ENCODE measurements around the gene SF3B2.

SF3B2 gene

GRCh38 chr11:66048547-66049323 is 3.4 kb upstream of the SF3B2 start, which contains the start of gene GAL3ST3:
GAL3ST3 (minus strand) TSS chr11:66049161; CDS start chr11:66045415, 3,746 bp downstream.
- no peak for DNase-seq (ENCODE audit: low spot score)

GRCh38 chr11:66050581-66051231 is 1.5 kb upstream of the SF3B2 start:
- DNase-seq (ENCODE audit: low spot score) (no peak), FAIRE-seq (no peak)

More at GRCh38 chr11:66048547-66049323, 3.4 kb upstream of the SF3B2 start, which contains the start of gene GAL3ST3:
- FAIRE-seq: no peak

GRCh38 chr11:66051371-66051765 is 796 bp upstream of the SF3B2 start:
- no peak for DNase-seq (ENCODE audit: low spot score)
- no peak for FAIRE-seq

DNA sequence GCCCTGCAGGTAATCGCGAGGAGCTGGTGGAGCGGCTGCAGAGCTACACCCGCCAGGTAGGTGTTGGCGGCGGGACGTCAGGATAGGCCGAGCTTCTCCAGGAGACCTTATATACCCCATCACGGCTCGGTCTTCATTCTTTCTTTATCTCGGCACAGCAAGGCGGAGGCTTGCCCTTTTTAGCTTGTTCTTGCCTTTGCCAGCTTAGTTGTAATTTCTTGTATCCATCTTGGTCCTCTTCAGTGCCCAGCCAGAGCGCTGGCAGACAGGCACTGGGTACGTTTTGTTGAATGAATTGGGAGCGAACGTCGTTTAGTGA is 459 bp downstream of the SF3B2 start:
- no peak for FAIRE-seq
- DNase-seq (ENCODE audit: low spot score): no peak

GRCh38 chr11:66055021-66055420 is 2.9 kb downstream of the SF3B2 start:
- DNase-seq (ENCODE audit: low spot score) (no peak), FAIRE-seq (no peak)

GRCh38 chr11:66056501-66056900 is 4.3 kb downstream of the SF3B2 start:
- no peak for DNase-seq (ENCODE audit: low spot score)
- no peak for FAIRE-seq

GRCh38 chr11:66059966-66060680 is 8.0 kb downstream of the SF3B2 start:
- FAIRE-seq (no peak), DNase-seq (ENCODE audit: low spot score) (no peak)

DNA sequence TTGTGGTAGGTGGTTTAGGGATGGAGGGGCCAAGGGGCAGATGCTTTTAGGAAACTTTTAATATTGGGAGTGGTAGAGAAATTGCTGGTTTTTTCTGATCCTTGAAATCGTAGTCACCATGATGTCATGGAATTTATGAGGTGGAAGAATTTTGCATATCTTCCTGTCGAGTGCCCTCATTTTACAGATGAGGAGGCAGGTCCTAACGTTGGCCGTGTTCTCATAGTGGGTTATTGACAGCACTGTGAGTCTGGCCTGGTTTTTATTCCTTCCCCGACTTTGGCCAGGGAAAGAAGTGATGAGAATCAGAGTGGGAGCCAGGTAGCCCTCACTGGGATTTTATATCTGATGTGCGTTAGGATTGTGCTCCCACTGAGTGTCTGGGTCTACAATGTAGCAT is 9.1 kb downstream of the SF3B2 start:
- FAIRE-seq: no peak
- no peak for DNase-seq (ENCODE audit: low spot score)

DNA sequence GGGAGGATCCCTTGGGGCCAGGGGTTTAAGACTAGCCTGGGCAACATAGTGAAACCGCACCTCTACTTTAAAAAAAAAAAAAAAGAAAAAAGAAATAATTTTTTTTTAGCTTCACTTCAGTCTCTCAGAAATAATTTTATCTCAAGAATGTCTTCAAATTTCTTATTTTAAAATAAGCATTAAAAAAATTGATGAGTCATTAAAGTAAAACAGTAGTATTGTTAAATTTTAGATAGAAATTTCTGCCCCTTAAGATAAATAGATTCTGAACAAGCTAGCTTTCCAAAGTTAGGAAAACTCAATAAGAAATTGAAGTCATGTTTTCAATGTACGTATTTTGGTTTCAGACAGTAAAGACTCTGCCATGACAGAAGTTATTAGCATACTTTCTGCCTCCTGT is 10.2 kb downstream of the SF3B2 start:
- DNase-seq (ENCODE audit: low spot score) (no peak), FAIRE-seq (no peak)

GRCh38 chr11:66063900-66064299 is 11.7 kb downstream of the SF3B2 start:
- DNase-seq (ENCODE audit: low spot score): no peak
- no peak for FAIRE-seq

GRCh38 chr11:66064571-66064970 is 12.4 kb downstream of the SF3B2 start:
- no peak for FAIRE-seq
- no peak for DNase-seq (ENCODE audit: low spot score)

GRCh38 chr11:66066751-66067150 is 14.6 kb downstream of the SF3B2 start:
- FAIRE-seq (no peak), DNase-seq (ENCODE audit: low spot score) (no peak)

DNA sequence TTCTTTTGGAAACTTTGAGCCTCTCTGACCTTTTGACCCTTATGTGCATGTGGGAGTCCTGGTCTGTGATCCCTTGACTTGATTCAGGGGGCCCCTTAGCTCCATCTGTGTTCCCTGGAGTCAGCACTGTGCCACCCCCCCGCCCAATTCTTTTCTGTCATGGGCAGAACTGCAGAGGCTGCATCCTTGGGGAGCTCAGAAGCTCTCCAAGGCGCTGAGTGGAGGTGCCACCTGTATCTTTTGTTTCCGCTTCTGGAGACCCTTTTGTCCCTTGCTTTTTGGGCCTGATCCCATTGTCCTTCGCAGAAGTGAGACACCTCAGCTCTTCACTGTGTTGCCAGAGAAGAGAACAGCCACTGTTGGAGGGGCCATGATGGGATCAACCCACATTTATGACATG is 15.5 kb downstream of the SF3B2 start:
- FAIRE-seq: no peak
- no peak for DNase-seq (ENCODE audit: low spot score)

GRCh38 chr11:66068154-66068821 is 16.1 kb downstream of the SF3B2 start:
- FAIRE-seq (no peak), DNase-seq (ENCODE audit: low spot score) (peak; percentile 76)

GRCh38 chr11:66068923-66069714 is 17.0 kb downstream of the SF3B2 start:
- FAIRE-seq (no peak), DNase-seq (ENCODE audit: low spot score) (peak; percentile 30)

- peak; percentile 79 for FAIRE-seq
- DNase-seq (ENCODE audit: low spot score): peak; percentile 86
Measured at GRCh38 chr11:66069715-66070603, 17.8 kb downstream of the SF3B2 start, which contains the start of gene PACS1. PACS1 (plus strand) TSS chr11:66070272; CDS start chr11:66070487, 215 bp downstream.

- no peak for FAIRE-seq
Measured at GRCh38 chr11:66070604-66071380, 18.6 kb downstream of the SF3B2 start.

DNA sequence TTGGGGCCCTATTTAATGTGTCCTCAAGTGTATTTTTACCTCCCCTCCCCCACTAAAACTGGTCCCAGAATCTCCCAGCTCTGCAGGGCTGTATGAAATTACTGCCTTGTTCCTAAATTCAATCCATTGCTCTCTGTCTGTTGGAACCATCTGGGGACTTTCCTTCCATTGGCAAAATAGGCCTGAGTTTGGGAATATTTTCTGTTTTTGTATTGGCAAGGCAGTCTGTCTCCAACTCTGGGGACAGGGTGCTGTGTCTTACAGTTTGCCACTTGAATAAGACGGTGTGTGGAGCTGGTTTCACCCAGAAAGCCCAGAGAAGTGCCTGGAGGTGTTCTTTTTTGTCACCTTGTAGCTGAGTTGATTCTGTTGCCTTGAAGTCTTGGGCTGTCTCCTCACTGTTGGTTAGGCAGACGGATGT is 19.2 kb downstream of the SF3B2 start:
- FAIRE-seq (no peak), DNase-seq (ENCODE audit: low spot score) (no peak)

More at GRCh38 chr11:66070604-66071380, 18.6 kb downstream of the SF3B2 start:
- DNase-seq (ENCODE audit: low spot score): peak; percentile 41

DNA sequence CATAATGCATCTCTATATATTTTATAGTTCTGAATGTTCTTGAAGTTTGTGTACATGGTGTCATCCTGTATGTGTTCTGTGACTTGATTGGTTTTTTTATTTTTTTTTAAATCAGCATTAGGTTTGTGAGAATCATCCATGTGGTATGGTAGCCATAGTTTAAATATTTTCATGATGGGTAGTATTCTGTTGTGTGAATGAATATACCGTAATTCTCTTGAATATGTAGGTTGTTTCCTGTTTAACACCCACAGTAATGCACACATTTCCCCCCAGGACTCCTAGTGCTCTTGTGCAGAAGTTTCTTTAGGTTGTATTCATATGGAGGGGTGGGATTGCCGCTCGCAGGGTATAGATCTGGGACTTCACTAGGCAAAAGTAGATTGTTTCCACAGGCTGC is 19.9 kb downstream of the SF3B2 start:
- DNase-seq (ENCODE audit: low spot score): no peak
- no peak for FAIRE-seq
